Keratinocyte (primary cell): ENCODE measurements around the gene ZNF518B. TPM values are rescaled to one million over a fixed set of nuclear protein-coding genes. Genes with fewer than 3 reads are reported as not detected.
"Not testable (repeated sequence)": the region's sequence is repeated elsewhere in the genome, so short reads cannot be mapped to it uniquely, and the experiment has no call there.

ENCODE experiments used
- DNase-seq: peaks from one replicate; pipeline ENCODE4 v3.0.0-alpha.2; 2011; ENCODE audit warnings: low read depth, missing footprints, low spot score
- FAIRE-seq: peaks from 2 replicates; lab custom pipeline; 2011; peaks lifted over from hg19 to GRCh38; lab: Jason Lieb, UNC
- H2AFZ ChIP-seq: 2 replicates; pipeline ENCODE4 v1.6.0; 2012; ENCODE audit warnings: low read length, control low read depth, inconsistent platforms; ENCODE audit not compliant: control insufficient read depth
- H3K27ac ChIP-seq: 2 replicates; pipeline ENCODE4 v1.5.1; 2011; ENCODE audit warnings: low read length; ENCODE audit not compliant: control insufficient read depth, insufficient read depth
- H3K27me3 ChIP-seq: 3 replicates; pipeline ENCODE4 v1.6.0; 2011; ENCODE audit warnings: low read length; ENCODE audit not compliant: control insufficient read depth, insufficient read depth; ENCODE audit errors: extremely low read depth
- H3K36me3 ChIP-seq, 2 experiments: 2 replicates in 1 of 2; 3 replicates in 1 of 2; pipeline ENCODE4 v1.5.1; 2011; ENCODE audit warnings: low read length in 2 of 2, mild to moderate bottlenecking in 1 of 2; ENCODE audit not compliant: control insufficient read depth in 2 of 2, insufficient read depth in 2 of 2; ENCODE audit errors: extremely low read depth in 1 of 2
- H3K4me1 ChIP-seq: 3 replicates; pipeline ENCODE4 v1.5.1; 2011; ENCODE audit warnings: low read length; ENCODE audit not compliant: control insufficient read depth, insufficient read depth; ENCODE audit errors: extremely low read depth
- H3K4me2 ChIP-seq: 3 replicates; pipeline ENCODE4 v1.6.0; 2011; ENCODE audit warnings: low read depth, low read length; ENCODE audit not compliant: control insufficient read depth, insufficient read depth; ENCODE audit errors: extremely low read depth
- H3K4me3 ChIP-seq, 3 experiments: fragments of 200-600 bp in 1 of 3; sonication (generic) in 1 of 3; 2 replicates in 2 of 3; 3 replicates in 1 of 3; pipeline ENCODE4 v1.5.1; 2011 to 2016; ENCODE audit warnings: low read length in 3 of 3, mild to moderate bottlenecking in 3 of 3, control low read depth in 2 of 3, inconsistent platforms in 1 of 3, low read depth in 1 of 3, mixed read lengths in 1 of 3, mixed run types in 1 of 3, moderate library complexity in 1 of 3; ENCODE audit not compliant: control insufficient read depth in 2 of 3, insufficient read depth in 2 of 3; ENCODE audit errors: extremely low read depth in 1 of 3
- H3K79me2 ChIP-seq: 2 replicates; pipeline ENCODE4 v1.6.0; 2012; ENCODE audit warnings: low read length; ENCODE audit not compliant: control insufficient read depth, insufficient read depth
- H3K9ac ChIP-seq: 3 replicates; pipeline ENCODE4 v1.6.0; 2011; ENCODE audit warnings: low read length; ENCODE audit not compliant: control insufficient read depth, insufficient read depth; ENCODE audit errors: extremely low read depth
- H3K9me1 ChIP-seq: 3 replicates; pipeline ENCODE4 v1.6.0; 2011; ENCODE audit warnings: low read length; ENCODE audit not compliant: control insufficient read depth, insufficient read depth; ENCODE audit errors: extremely low read depth
- H3K9me3 ChIP-seq: 2 replicates; pipeline ENCODE4 v1.5.1; 2012; ENCODE audit warnings: low read depth, low read length; ENCODE audit not compliant: control insufficient read depth
- H4K20me1 ChIP-seq: 3 replicates; pipeline ENCODE4 v1.6.0; 2011; ENCODE audit warnings: low read length; ENCODE audit not compliant: control insufficient read depth, insufficient read depth; ENCODE audit errors: extremely low read depth
- CTCF ChIP-seq, 3 experiments: IDR thresholded peaks in 1 of 3; conservative IDR thresholded peaks in 1 of 3; optimal IDR thresholded peaks in 1 of 3; 2 replicates in 2 of 3; 3 replicates in 1 of 3; pipeline versions ENCODE3 to v1.5.1; 2011; ENCODE audit warnings: low read length in 3 of 3, mild to moderate bottlenecking in 3 of 3, moderate library complexity in 2 of 3, control low read depth in 1 of 3, inconsistent platforms in 1 of 3; ENCODE audit not compliant: insufficient read depth in 2 of 3; ENCODE audit errors: extremely low read depth in 1 of 3
- EZH2 ChIP-seq: IDR thresholded peaks from one replicate; pipeline ENCODE4 v1.6.1; 2012; ENCODE audit warnings: inconsistent platforms, mild to moderate bottlenecking, low read length, moderate library complexity
- dilution Hi-C: fragments of 300-500 bp; cut with MboI; formaldehyde crosslinking; loops from one replicate; pipeline ENCODE4 v1.7.0; 2020; ENCODE audit warnings: low sequenced_read_pairs; ENCODE audit not compliant: extremely low pct_ligation_motif_present
- polyA plus RNA-seq, 5 experiments: library from polyadenylated mRNA; depleted of rRNA in 3 of 5; stranded (reverse) in 3 of 5; stranded (forward) in 1 of 5; unstranded in 1 of 5; fragments of >200 nt; gene quantifications; 1 replicate in 1 of 5; 2 replicates in 3 of 5; 3 replicates in 1 of 5; pipeline versions ENCODE4 v1.2.1 to v1.2.3, GENCODE V29; 2011 to 2012; ENCODE audit warnings: missing spikeins in 2 of 5, low read depth in 1 of 5, low replicate concordance in 1 of 5

ZNF518B gene
- polyA plus RNA-seq, 1 donor (not counting 4 experiments of a cell fraction or from before 2014, with no cell fraction given): 14.2 TPM

- no peak overlapping the region for H2AFZ ChIP-seq
- no peak for FAIRE-seq
- no peaks in the 10 kb centered on the region for H3K36me3 ChIP-seq
- no peaks in the 10 kb centered on the region for H4K20me1 ChIP-seq
- no peak for DNase-seq
- TF ChIP-seq EZH2 (no peak), CTCF (optimal IDR thresholded peaks at IDR 0.05 in 1 of 3, IDR thresholded peaks at IDR 0.05 in 1 of 3, conservative IDR thresholded peaks at IDR 0.05 in 1 of 3; ENCODE audit: extremely low read depth in 1 of 3, insufficient read depth in 2 of 3, low read length in 3 of 3) (no peak)
- H3K4me1 ChIP-seq: no peaks in the 10 kb centered on the region
- H3K79me2 ChIP-seq: no peaks in the 10 kb centered on the region
- dilution Hi-C loops: no loop called here
- H3K9me3 ChIP-seq: no peaks in the 10 kb centered on the region
- no peaks in the 10 kb centered on the region for H3K9me1 ChIP-seq
- H3K27ac ChIP-seq: no peak overlapping the region
- H3K27me3 ChIP-seq: no peaks in the 10 kb centered on the region
- H3K9ac ChIP-seq: no peak overlapping the region
- H3K4me2 ChIP-seq: no peak overlapping the region
- H3K4me3 ChIP-seq: no peak overlapping the region
These were observed 19.5 kb downstream of the ZNF518B start for GRCh38 chr4:10437735-10438134.

- H3K9me3 ChIP-seq, H4K20me1 ChIP-seq, FAIRE-seq, H3K4me1 ChIP-seq, H3K79me2 ChIP-seq, H2AFZ ChIP-seq, H3K4me3 ChIP-seq, H3K36me3 ChIP-seq, DNase-seq, H3K27me3 ChIP-seq, H3K9ac ChIP-seq, dilution Hi-C loops, H3K27ac ChIP-seq, H3K4me2 ChIP-seq, H3K9me1 ChIP-seq: not testable (repeated sequence)
These were observed 29.5 kb downstream of the ZNF518B start for GRCh38 chr4:10427680-10428079.

GRCh38 chr4:10421344-10422055 lies 35.7 kb downstream of the ZNF518B start:
- dilution Hi-C loops: loop anchor here (25.0 kb wide), 1 partner anchor 234 kb away; no protein-coding TSS in a partner anchor
- no peak for FAIRE-seq

More at GRCh38 chr4:10421344-10422055, 35.7 kb downstream of the ZNF518B start:
- Histone ChIP-seq H3K4me3 (no peak overlapping the region), H3K9ac (no peak overlapping the region), H3K27ac (no peak overlapping the region), H3K9me1 (no peaks in the 10 kb centered on the region), H3K9me3 (no peaks in the 10 kb centered on the region), H3K27me3 (no peaks in the 10 kb centered on the region), H3K4me1 (no peaks in the 10 kb centered on the region), H4K20me1 (no peaks in the 10 kb centered on the region), H3K4me2 (no peak overlapping the region), H3K36me3 (no peaks in the 10 kb centered on the region), H3K79me2 (no peaks in the 10 kb centered on the region), H2AFZ (no peak overlapping the region)
- TF ChIP-seq CTCF (optimal IDR thresholded peaks at IDR 0.05 in 1 of 3, IDR thresholded peaks at IDR 0.05 in 1 of 3, conservative IDR thresholded peaks at IDR 0.05 in 1 of 3; ENCODE audit: extremely low read depth in 1 of 3, insufficient read depth in 2 of 3, low read length in 3 of 3): no peak
- no peak for TF ChIP-seq EZH2
- no peak for DNase-seq
